Measurements from ENCODE around the gene FZD8.

GRCh38 chr10:35608328-35608672, 33.8 kb downstream of the FZD8 start:
- TF ChIP-seq CTCF (IDR thresholded peaks at IDR 0.05) (no peak), ZBTB33 (IDR thresholded peaks at IDR 0.05; ENCODE audit: borderline replicate concordance, low read depth) (no peak), CHD2 (IDR thresholded peaks at IDR 0.05; ENCODE audit: low read length, partially characterized antibody) (no peak), EP300 (IDR thresholded peaks at IDR 0.05; ENCODE audit: borderline replicate concordance in 1 of 2, low read depth in 1 of 2, low read length in 1 of 2) (no peak), MEF2A (IDR thresholded peaks at IDR 0.05; ENCODE audit: borderline replicate concordance, low read depth) (no peak), ELF1 (IDR thresholded peaks at IDR 0.05) (no peak), USF1 (IDR thresholded peaks at IDR 0.05; ENCODE audit: borderline replicate concordance, low read depth) (no peak), MAX (IDR thresholded peaks at IDR 0.05; ENCODE audit: low read depth) (no peak), NFIC (IDR thresholded peaks at IDR 0.05; ENCODE audit: borderline replicate concordance) (no peak), GABPA (IDR thresholded peaks at IDR 0.05; ENCODE audit: low read depth) (no peak), RAD21 (IDR thresholded peaks at IDR 0.05; ENCODE audit: low read length) (no peak)

All from SK-N-SH (cell line).